Measurements from ENCODE around the gene NTN1. TPM values are rescaled to one million over a fixed set of nuclear protein-coding genes. Genes with fewer than 3 reads are reported as not detected.

Gene NTN1
- total RNA-seq, 1 donor, result under 0.01 TPM

DNA sequence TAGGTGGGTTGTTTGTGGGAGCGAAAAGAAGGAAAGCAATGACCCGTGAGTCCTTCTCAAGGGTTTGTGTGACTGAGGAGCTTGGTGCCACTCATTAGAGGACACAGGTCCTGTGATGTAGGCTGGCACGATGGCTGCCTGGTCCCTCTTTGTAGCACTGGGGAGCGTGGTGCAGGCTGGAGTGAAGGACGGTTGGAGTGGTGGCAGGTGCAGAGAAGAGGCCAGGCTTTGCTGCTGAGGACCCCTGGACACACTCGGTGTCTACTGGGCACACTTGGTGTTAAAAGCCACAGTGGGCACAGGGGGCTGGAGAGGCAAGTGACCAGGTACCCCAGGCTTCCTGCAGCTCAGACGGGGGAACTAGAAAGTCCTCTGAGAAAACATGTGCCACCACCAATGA is 106.0 kb downstream of the NTN1 start:
- TF ChIP-seq, protein P1, sequence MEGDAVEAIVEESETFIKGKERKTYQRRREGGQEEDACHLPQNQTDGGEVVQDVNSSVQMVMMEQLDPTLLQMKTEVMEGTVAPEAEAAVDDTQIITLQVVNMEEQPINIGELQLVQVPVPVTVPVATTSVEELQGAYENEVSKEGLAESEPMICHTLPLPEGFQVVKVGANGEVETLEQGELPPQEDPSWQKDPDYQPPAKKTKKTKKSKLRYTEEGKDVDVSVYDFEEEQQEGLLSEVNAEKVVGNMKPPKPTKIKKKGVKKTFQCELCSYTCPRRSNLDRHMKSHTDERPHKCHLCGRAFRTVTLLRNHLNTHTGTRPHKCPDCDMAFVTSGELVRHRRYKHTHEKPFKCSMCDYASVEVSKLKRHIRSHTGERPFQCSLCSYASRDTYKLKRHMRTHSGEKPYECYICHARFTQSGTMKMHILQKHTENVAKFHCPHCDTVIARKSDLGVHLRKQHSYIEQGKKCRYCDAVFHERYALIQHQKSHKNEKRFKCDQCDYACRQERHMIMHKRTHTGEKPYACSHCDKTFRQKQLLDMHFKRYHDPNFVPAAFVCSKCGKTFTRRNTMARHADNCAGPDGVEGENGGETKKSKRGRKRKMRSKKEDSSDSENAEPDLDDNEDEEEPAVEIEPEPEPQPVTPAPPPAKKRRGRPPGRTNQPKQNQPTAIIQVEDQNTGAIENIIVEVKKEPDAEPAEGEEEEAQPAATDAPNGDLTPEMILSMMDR (IDR thresholded peaks at IDR 0.05; ENCODE audit: insufficient read depth, low read depth, low read length), result no peak

DNA sequence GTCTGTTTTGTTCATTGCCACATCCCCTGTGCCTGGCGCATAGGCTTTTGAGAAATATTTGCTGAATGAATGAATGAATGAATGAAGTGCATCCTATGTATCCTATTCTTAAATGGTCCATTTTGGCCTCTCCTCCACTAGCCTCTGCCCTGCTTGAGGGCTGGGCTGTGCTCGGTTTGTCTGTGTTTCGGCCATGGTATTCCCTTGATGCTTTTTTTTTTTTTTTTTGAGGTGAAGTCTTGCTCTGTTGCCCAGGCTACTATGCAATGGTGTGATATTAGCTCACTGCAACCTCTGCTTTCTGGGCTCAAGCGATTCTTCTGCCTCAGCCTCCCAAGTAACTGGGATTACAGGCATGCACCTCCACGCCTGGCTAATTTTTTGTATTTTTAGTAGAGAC is 110.1 kb downstream of the NTN1 start:
- no peak for DNase-seq (ENCODE audit: low read depth)
- TF ChIP-seq, protein P1 (IDR thresholded peaks at IDR 0.05; ENCODE audit: insufficient read depth, low read depth, low read length), result no peak
- no peak overlapping the region for H3K4me3 ChIP-seq (ENCODE audit: low read depth, low read length)

More for the DNA sequence above, 106.0 kb downstream of the NTN1 start:
- DNase-seq (ENCODE audit: low read depth), result no peak
- no peak overlapping the region for H3K4me3 ChIP-seq (ENCODE audit: low read depth, low read length)

DNA sequence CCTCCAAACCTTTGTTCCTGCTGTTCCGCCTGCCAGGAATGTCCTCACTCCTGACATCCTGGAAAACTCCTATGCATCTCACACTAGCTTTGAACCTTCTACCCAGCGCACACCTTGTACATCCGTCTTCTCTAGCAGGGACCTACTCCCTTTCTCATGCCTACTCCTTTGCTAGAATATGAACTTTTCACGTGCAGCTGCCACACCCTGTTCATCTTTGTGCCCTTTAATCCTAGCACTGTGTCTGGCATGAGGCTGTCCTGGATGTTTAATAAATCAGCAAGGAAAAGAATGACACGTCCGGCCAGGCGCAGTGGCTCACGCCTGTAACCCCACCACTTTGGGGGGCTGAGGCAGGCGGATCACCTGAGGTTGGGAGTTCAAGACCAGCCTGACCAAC is 111.0 kb downstream of the NTN1 start:
- H3K4me3 ChIP-seq (ENCODE audit: low read depth, low read length), result no peak overlapping the region
- no peak for DNase-seq (ENCODE audit: low read depth)
- TF ChIP-seq, protein P1 (IDR thresholded peaks at IDR 0.05; ENCODE audit: insufficient read depth, low read depth, low read length), result no peak

DNA sequence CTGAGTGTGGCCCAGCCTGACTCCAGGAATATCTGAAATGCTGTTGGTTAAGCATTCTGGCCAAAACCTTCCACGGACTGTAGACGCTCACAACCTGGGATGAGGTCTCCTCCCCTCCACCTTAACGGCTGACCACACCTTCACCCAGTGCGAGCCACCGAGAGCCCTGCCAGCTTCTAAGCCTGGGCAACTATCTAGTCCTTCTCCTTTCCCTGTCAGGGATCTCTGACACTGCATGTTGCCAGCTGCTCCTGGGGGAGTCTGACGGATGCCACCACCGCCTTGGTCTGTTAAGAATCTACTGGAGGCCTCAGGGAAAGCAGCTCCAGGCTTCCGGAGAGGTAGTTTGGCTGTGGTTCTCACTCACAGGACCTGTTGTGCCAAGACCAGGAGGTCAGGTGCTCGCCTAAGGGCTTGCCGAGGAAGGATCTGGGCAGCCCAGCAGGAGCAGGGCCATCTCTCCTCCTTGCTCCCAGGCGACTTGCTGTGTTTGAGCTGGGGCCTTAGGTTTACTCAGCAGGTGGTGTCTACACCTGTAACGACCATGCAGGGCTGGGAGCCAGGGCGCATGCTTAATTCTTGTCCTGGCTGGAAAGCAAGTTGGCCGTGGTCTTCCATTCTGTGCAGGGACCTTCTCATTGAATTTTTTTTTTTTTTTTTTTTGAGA is 111.8 kb downstream of the NTN1 start:
- H3K4me3 ChIP-seq (ENCODE audit: low read depth, low read length), result no peak overlapping the region
- TF ChIP-seq, protein P1 (IDR thresholded peaks at IDR 0.05; ENCODE audit: insufficient read depth, low read depth, low read length), result no peak
- DNase-seq (ENCODE audit: low read depth), result no peak

DNA sequence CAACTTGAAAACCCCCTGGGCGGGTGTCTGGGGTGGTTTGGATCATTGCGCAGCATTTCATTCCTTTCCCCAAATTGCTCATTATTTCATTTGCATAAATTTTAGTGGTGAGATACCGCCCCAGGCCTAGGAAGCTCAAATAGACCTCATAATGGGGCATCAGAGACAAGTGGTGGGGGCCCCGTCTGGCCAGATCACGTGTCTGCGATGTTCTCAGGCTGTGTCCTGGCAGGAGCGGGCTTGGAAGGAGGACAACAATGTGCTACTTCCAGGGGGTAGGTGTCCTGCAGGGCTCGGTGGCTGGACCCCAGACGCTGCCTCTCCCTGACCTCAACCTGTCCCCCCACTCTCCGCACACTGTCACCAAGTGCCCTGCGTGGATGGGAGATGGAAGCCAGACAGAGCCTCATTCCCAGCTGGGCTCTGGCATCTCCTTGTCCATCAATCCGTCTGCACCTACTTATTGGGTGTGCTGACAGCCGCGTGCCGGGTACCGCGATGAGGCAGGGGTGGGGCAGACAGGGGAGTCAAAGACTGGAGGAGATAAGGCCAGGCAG is 116.9 kb downstream of the NTN1 start:
- DNase-seq (ENCODE audit: low read depth), result no peak
- no peak overlapping the region for H3K4me3 ChIP-seq (ENCODE audit: low read depth, low read length)
- TF ChIP-seq, protein P1 (IDR thresholded peaks at IDR 0.05; ENCODE audit: insufficient read depth, low read depth, low read length), result no peak

DNA sequence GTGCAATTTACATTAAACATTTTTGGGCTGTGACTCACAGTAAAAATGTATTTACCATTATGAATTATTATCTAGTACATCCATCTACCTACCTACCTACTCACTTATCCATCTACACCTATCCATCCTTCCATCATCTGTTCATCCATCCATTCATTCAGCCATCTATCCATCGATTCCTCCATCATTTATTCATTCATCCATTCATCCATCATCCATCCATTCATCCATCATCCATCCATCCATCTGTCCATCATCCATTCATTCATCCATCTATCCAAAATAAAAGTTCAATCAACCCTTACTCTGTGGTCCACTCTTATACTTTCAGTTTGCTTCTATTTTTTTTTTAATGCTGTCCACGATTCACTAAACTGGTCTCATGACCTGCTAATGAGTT is 118.4 kb downstream of the NTN1 start:
- no peak overlapping the region for H3K4me3 ChIP-seq (ENCODE audit: low read depth, low read length)
- no peak for DNase-seq (ENCODE audit: low read depth)
- TF ChIP-seq, protein P1 (IDR thresholded peaks at IDR 0.05; ENCODE audit: insufficient read depth, low read depth, low read length), result no peak
